Ascending aorta (tissue), 2 donors: Measurements from ENCODE around the gene MED10. TPM values are rescaled to one million over a fixed set of nuclear protein-coding genes. Genes with fewer than 3 reads are reported as not detected.
A peak's percentile ranks its signal among the peaks of the same experiment; 100 is the strongest.
"Not testable (repeated sequence)": the region's sequence is repeated elsewhere in the genome, so short reads cannot be mapped to it uniquely, and the experiment has no call there.

Source experiments
- DNase-seq, 2 donors: peaks; one replicate each; pipeline ENCODE4 v3.0.0-alpha.2; 2019; ENCODE audit warnings: low spot score in 2 of 2
- H3K27ac ChIP-seq, 2 donors: fragments of 200-600 bp; sonication (generic); one replicate each; pipeline ENCODE4 v1.5.1; 2016 to 2017; ENCODE audit warnings: mild to moderate bottlenecking in 1 of 2
- H3K27me3 ChIP-seq: fragments of 200-600 bp; sonication (generic); one replicate; pipeline ENCODE4 v1.5.1; 2017
- H3K36me3 ChIP-seq, 2 donors: fragments of 200-600 bp; sonication (generic); one replicate each; pipeline ENCODE4 v1.5.1; 2016
- H3K4me1 ChIP-seq, 2 donors: fragments of 200-600 bp; sonication (generic); one replicate each; pipeline ENCODE4 v1.5.1; 2016 to 2017; ENCODE audit warnings: mild to moderate bottlenecking in 1 of 2
- H3K4me3 ChIP-seq, 2 donors: fragments of 200-600 bp; sonication (generic); one replicate each; pipeline ENCODE4 v1.5.1; 2016 to 2017; ENCODE audit warnings: mild to moderate bottlenecking in 1 of 2
- H3K9me3 ChIP-seq, 2 donors: fragments of 200-600 bp; sonication (generic); one replicate each; pipeline ENCODE4 v1.5.1; 2016
- CTCF ChIP-seq, 3 experiments: fragments of 200-600 bp in 2 of 3; fragments of 450-650 bp in 1 of 3; sonication (generic) in 2 of 3; IDR thresholded peaks; one replicate each; pipeline ENCODE4 v1.5.1; 2016 to 2019; ENCODE audit warnings: antibody characterized with exemption in 3 of 3, mild to moderate bottlenecking in 1 of 3, moderate library complexity in 1 of 3
- intact Hi-C: fragments of 100-400 bp; cut with DNase I; formaldehyde crosslinking; loops from one replicate; pipeline ENCODE4 v1.15.1; 2023
- total RNA-seq: library from RNA; depleted of rRNA; stranded (reverse); fragments of >200 nt; gene quantifications from one replicate; pipeline ENCODE4 v1.1.0, GENCODE V29; 2016

Gene MED10
- total RNA-seq, 1 donor from 2014 or later = 2.9 TPM

- H3K4me3 ChIP-seq = no peak overlapping the region
- intact Hi-C loops = loop anchor here (10.0 kb wide), 2 partner anchors 372 to 798 kb away; no protein-coding TSS in a partner anchor
- peaks cover 4 to 9% of the 10 kb centered on the region in 2 donors for H3K4me1 ChIP-seq
- peaks cover 52 to 80% of the 10 kb centered on the region in 2 donors for H3K36me3 ChIP-seq
- peak in 1 of 2 donors; percentile 33 for DNase-seq
- TF ChIP-seq CTCF (IDR thresholded peaks at IDR 0.05) = no peak
- no peaks in the 10 kb centered on the region for H3K27me3 ChIP-seq
- no peaks in the 10 kb centered on the region for H3K9me3 ChIP-seq
- H3K27ac ChIP-seq = no peak overlapping the region
Observed at GRCh38 chr5:6372251-6373080, 5.9 kb downstream of the MED10 start.

- intact Hi-C loops = loop anchor here (10.0 kb wide), 2 partner anchors 374 to 796 kb away; no protein-coding TSS in a partner anchor
- TF ChIP-seq CTCF (IDR thresholded peaks at IDR 0.05) = no peak
- Histone ChIP-seq H3K4me1 (no peaks in the 10 kb centered on the region), H3K36me3 (peaks cover 47 to 75% of the 10 kb centered on the region in 2 donors), H3K4me3 (no peak overlapping the region), H3K27ac (no peak overlapping the region), H3K9me3 (no peaks in the 10 kb centered on the region), H3K27me3 (no peaks in the 10 kb centered on the region)
- peak in 1 of 2 donors; percentile 33 for DNase-seq
Observed at GRCh38 chr5:6371079-6371810, 7.1 kb downstream of the MED10 start.

GRCh38 chr5:6370580-6370979 is 7.8 kb downstream of the MED10 start:
- intact Hi-C loops = loop anchor here (10.0 kb wide), 2 partner anchors 374 to 796 kb away; no protein-coding TSS in a partner anchor
- Histone ChIP-seq H3K9me3 (no peaks in the 10 kb centered on the region), H3K36me3 (peaks cover 43 to 68% of the 10 kb centered on the region in 2 donors), H3K4me3 (no peak overlapping the region), H3K4me1 (no peaks in the 10 kb centered on the region), H3K27ac (no peak overlapping the region), H3K27me3 (no peaks in the 10 kb centered on the region)
- DNase-seq = peak in 1 of 2 donors; percentile 16
- no peak for TF ChIP-seq CTCF (IDR thresholded peaks at IDR 0.05)

GRCh38 chr5:6365977-6366590 is 12.3 kb downstream of the MED10 start:
- Histone ChIP-seq H3K27me3 (no peaks in the 10 kb centered on the region), H3K27ac (no peak overlapping the region), H3K36me3 (peaks cover 12 to 32% of the 10 kb centered on the region in 2 donors), H3K4me3 (no peak overlapping the region), H3K9me3 (no peaks in the 10 kb centered on the region), H3K4me1 (no peaks in the 10 kb centered on the region)
- intact Hi-C loops = no loop called here
- no peak for TF ChIP-seq CTCF (IDR thresholded peaks at IDR 0.05)
- DNase-seq = peak in 1 of 2 donors; percentile 31

- TF ChIP-seq CTCF (IDR thresholded peaks at IDR 0.05) = no peak
- Histone ChIP-seq H3K9me3 (no peaks in the 10 kb centered on the region), H3K36me3 (peaks cover 7 to 25% of the 10 kb centered on the region in 2 donors), H3K27me3 (no peaks in the 10 kb centered on the region), H3K4me3 (no peak overlapping the region), H3K4me1 (no peaks in the 10 kb centered on the region), H3K27ac (no peak overlapping the region)
- intact Hi-C loops = no loop called here
- DNase-seq = no peak
Observed at GRCh38 chr5:6365142-6365976, 13.0 kb downstream of the MED10 start.

- H3K27me3 ChIP-seq, intact Hi-C loops, DNase-seq, H3K9me3 ChIP-seq, H3K4me3 ChIP-seq, H3K4me1 ChIP-seq, H3K27ac ChIP-seq: not testable (repeated sequence)
- H3K36me3 ChIP-seq = peaks cover 0 to 15% of the 10 kb centered on the region in 2 donors
Observed at GRCh38 chr5:6363454-6364011, 14.8 kb downstream of the MED10 start.
